Measurements from ENCODE around the gene ALLC.

- no peak for TF ChIP-seq CTCF (conservative IDR thresholded peaks at IDR 0.05; ENCODE audit: low read length)
- no peak for TF ChIP-seq EZH2phosphoT487 (IDR thresholded peaks at IDR 0.05; ENCODE audit: borderline replicate concordance)
Measured at GRCh38 chr2:3624059-3624794, 33.8 kb upstream of the ALLC start.

Data from Loucy (cell line).